Measurements from ENCODE around the gene FMN2.

FMN2 gene

DNA sequence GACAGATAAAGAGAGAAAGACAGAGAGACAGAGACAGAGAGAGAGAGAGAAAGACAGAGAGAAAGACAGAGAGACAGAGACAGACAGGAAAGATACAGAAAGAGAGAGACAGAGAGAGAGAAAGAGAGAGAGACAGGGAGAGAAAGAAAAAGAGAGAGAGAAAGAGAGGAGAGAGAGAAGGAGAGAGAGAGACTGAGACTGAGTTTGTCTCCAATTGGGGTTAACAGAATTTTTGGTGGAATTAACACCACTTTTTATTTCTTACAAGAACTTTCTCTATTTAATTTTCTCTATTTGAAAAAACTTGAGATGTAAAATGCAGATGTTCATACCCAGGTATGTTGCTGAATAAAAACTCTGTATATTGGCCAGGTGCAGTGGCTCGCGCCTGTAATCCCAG is 56.6 kb downstream of the FMN2 start:
- Mint-ChIP-seq H3K4me1 (peaks cover 4% of the 10 kb centered on the region), H3K27me3 (ENCODE audit: low read depth, poor library complexity) (peaks cover 6% of the 10 kb centered on the region), H3K4me3 (no peak overlapping the region), H3K36me3 (ENCODE audit: low read depth) (no peaks in the 10 kb centered on the region), H3K27ac (peak overlapping the region; percentile 44), H3K9me3 (no peaks in the 10 kb centered on the region)
- DNase-seq, result no peak
- TF ChIP-seq, protein P1, sequence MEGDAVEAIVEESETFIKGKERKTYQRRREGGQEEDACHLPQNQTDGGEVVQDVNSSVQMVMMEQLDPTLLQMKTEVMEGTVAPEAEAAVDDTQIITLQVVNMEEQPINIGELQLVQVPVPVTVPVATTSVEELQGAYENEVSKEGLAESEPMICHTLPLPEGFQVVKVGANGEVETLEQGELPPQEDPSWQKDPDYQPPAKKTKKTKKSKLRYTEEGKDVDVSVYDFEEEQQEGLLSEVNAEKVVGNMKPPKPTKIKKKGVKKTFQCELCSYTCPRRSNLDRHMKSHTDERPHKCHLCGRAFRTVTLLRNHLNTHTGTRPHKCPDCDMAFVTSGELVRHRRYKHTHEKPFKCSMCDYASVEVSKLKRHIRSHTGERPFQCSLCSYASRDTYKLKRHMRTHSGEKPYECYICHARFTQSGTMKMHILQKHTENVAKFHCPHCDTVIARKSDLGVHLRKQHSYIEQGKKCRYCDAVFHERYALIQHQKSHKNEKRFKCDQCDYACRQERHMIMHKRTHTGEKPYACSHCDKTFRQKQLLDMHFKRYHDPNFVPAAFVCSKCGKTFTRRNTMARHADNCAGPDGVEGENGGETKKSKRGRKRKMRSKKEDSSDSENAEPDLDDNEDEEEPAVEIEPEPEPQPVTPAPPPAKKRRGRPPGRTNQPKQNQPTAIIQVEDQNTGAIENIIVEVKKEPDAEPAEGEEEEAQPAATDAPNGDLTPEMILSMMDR (IDR thresholded peaks at IDR 0.05), result no peak

GRCh38 chr1:240149484-240150094 is 57.9 kb downstream of the FMN2 start:
- Mint-ChIP-seq H3K27me3 (ENCODE audit: low read depth, poor library complexity) (peaks cover 6% of the 10 kb centered on the region), H3K4me1 (peaks cover 4% of the 10 kb centered on the region), H3K36me3 (ENCODE audit: low read depth) (no peaks in the 10 kb centered on the region), H3K4me3 (no peak overlapping the region), H3K27ac (no peak overlapping the region), H3K9me3 (no peaks in the 10 kb centered on the region)
- TF ChIP-seq, protein P1 (IDR thresholded peaks at IDR 0.05), result peak; percentile 66
- DNase-seq, result peak; percentile 19

- Mint-ChIP-seq H3K9me3 (no peaks in the 10 kb centered on the region), H3K4me1 (peaks cover 4% of the 10 kb centered on the region), H3K36me3 (ENCODE audit: low read depth) (no peaks in the 10 kb centered on the region), H3K27me3 (ENCODE audit: low read depth, poor library complexity) (peaks cover 6% of the 10 kb centered on the region), H3K4me3 (no peak overlapping the region), H3K27ac (no peak overlapping the region)
- TF ChIP-seq, protein P1 (IDR thresholded peaks at IDR 0.05), result no peak
- no peak for DNase-seq
Measured at GRCh38 chr1:240151136-240151735, 59.6 kb downstream of the FMN2 start.

DNA sequence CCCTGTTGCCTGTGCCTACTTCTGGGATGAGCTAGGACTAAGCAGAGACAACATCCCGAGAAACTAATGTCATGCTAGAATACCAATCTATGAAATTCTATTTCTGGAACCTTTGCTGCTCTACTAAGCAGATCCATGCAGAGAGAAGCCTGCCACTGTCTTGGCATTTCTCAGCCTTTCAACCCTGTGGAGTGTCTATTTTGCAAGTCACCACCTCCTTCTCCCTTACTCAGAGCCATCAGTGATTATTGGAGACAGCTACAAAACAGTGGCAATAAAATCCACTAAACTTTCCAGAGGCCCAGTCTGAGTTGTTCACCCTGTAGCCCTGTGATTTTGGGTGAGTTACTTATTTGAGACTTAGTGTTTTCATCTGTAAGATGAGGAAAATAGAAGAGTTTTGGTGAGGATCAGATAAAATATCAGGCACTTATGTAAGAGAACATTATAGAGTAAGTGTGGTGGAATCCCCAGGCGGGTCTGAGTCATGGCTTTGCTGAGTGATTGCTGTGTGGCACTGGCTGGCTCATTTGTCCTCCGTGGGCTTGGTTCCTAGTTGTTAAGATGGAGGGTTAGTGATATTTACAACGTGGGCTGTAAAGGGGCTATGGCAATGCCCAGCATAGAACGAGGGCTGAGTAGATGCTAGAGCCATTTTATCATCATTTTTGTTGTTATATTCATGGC is 61.1 kb downstream of the FMN2 start:
- TF ChIP-seq, protein P1 (IDR thresholded peaks at IDR 0.05), result no peak
- peaks cover 4% of the 10 kb centered on the region for H3K4me1 Mint-ChIP-seq
- peaks cover 6% of the 10 kb centered on the region for H3K27me3 Mint-ChIP-seq (ENCODE audit: low read depth, poor library complexity)
- DNase-seq, result no peak
- H3K9me3 Mint-ChIP-seq, result no peaks in the 10 kb centered on the region
- H3K36me3 Mint-ChIP-seq (ENCODE audit: low read depth), result no peaks in the 10 kb centered on the region
- no peak overlapping the region for H3K4me3 Mint-ChIP-seq
- H3K27ac Mint-ChIP-seq, result no peak overlapping the region

DNA sequence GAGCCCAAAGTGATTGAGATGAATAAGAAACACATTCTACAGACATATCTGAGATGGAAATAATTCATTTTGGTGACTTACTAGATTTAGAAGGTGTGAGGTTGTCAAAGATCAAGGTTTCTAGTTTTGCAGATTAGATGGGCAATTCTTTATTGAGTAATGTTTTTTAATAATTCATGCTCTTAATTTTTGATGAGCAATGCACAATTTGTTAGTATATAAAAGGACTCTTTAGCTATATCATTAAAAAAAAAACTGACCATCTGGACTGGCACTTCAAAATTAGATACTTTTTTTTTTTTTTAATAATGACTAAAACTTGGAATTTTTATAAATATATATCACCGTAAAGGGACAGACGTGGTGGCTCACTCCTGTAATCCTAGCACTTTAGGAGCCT is 63.9 kb downstream of the FMN2 start:
- no peak for DNase-seq
- Mint-ChIP-seq H3K27me3 (ENCODE audit: low read depth, poor library complexity) (no peaks in the 10 kb centered on the region), H3K27ac (no peak overlapping the region), H3K36me3 (ENCODE audit: low read depth) (no peaks in the 10 kb centered on the region), H3K9me3 (peaks cover 3% of the 10 kb centered on the region), H3K4me1 (no peaks in the 10 kb centered on the region), H3K4me3 (no peak overlapping the region)
- TF ChIP-seq, protein P1 (IDR thresholded peaks at IDR 0.05), result no peak

Data from nephron progenitor cell (in vitro differentiated cells).